HG03520 (cell line): ENCODE data around the gene TBCCD1.
"Not testable (repeated sequence)": the region's sequence is repeated elsewhere in the genome, so short reads cannot be mapped to it uniquely, and the experiment has no call there.

Source experiments
- ATAC-seq: cut with Tn5 transposase; IDR thresholded peaks from one replicate; pipeline ENCODE4 v1.9.1; 2021; ENCODE audit warnings: mild to moderate bottlenecking, moderate library complexity; ENCODE audit not compliant: unreplicated experiment

TBCCD1 gene

GRCh38 chr3:186596568-186597287 lies 29.6 kb upstream of the TBCCD1 start:
- ATAC-seq: no peak

GRCh38 chr3:186594591-186595113 lies 27.5 kb upstream of the TBCCD1 start:
- no peak for ATAC-seq

- ATAC-seq: no peak
Measured at GRCh38 chr3:186593862-186594261, 26.7 kb upstream of the TBCCD1 start.

GRCh38 chr3:186592682-186593081 lies 25.5 kb upstream of the TBCCD1 start:
- ATAC-seq: no peak

- no peak for ATAC-seq
Measured at GRCh38 chr3:186590580-186591295, 23.6 kb upstream of the TBCCD1 start.

GRCh38 chr3:186589856-186590579 lies 22.9 kb upstream of the TBCCD1 start:
- no peak for ATAC-seq

GRCh38 chr3:186589121-186589520 lies 22.0 kb upstream of the TBCCD1 start:
- ATAC-seq: no peak

GRCh38 chr3:186588632-186589031 lies 21.5 kb upstream of the TBCCD1 start:
- ATAC-seq: no peak

GRCh38 chr3:186587183-186587582 lies 20.0 kb upstream of the TBCCD1 start:
- ATAC-seq: no peak

- ATAC-seq: not testable (repeated sequence)
Measured at GRCh38 chr3:186586245-186586644, 19.1 kb upstream of the TBCCD1 start.

- no peak for ATAC-seq
Measured at GRCh38 chr3:186583831-186584230, 16.7 kb upstream of the TBCCD1 start.

- ATAC-seq: no peak
Measured at GRCh38 chr3:186582541-186582940, 15.4 kb upstream of the TBCCD1 start.

GRCh38 chr3:186580785-186581184 lies 13.6 kb upstream of the TBCCD1 start:
- ATAC-seq: no peak

- ATAC-seq: no peak
Measured at GRCh38 chr3:186577521-186577920, 10.4 kb upstream of the TBCCD1 start.

GRCh38 chr3:186571644-186572013 lies 4.5 kb upstream of the TBCCD1 start:
- ATAC-seq: no peak

- no peak for ATAC-seq
Measured at GRCh38 chr3:186570941-186571643, 4.0 kb upstream of the TBCCD1 start.

- ATAC-seq: peak; percentile 84
Measured at GRCh38 chr3:186570096-186570940, 3.2 kb upstream of the TBCCD1 start, which contains the start of gene DNAJB11. DNAJB11 (plus strand) TSS chr3:186570720; CDS start chr3:186570898, 178 bp downstream.

GRCh38 chr3:186569779-186570095 lies 2.6 kb upstream of the TBCCD1 start:
- ATAC-seq: no peak

- ATAC-seq: not testable (repeated sequence)
Measured at GRCh38 chr3:186569361-186569760, 2.2 kb upstream of the TBCCD1 start.

- no peak for ATAC-seq
Measured at GRCh38 chr3:186566772-186567071, 417 bp downstream of the TBCCD1 start.
